GM21423 (cell line): ENCODE data around the gene MNDA.
"Not testable (repeated sequence)": the region's sequence is repeated elsewhere in the genome, so short reads cannot be mapped to it uniquely, and the experiment has no call there.

ENCODE experiments used
- ATAC-seq: cut with Tn5 transposase; IDR thresholded peaks from one replicate; pipeline ENCODE4 v1.9.1; 2021; ENCODE audit warnings: mild to moderate bottlenecking, moderate library complexity; ENCODE audit not compliant: unreplicated experiment

Gene MNDA

DNA sequence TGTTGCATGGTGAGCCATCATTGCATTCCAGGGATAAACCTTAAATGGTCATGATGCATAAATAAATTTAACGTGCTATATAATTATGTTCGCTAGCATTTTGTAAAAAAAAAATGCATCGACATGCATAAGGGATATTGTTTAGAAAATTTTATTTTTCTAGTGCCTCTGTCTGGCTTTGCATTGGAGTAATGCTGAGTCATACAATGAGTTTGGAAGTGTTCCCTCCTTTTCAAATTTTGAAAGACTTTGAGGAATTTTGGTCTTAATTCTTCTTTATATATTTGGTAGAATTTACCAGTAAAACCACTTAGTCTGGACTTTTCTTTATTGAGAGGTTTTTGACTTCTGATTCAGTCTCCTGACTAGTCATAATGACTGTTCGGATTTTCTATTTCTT, 4.9 kb downstream of the MNDA start:
- ATAC-seq, result no peak

- ATAC-seq, result no peak
Observed at GRCh38 chr1:158838660-158839059, 7.5 kb downstream of the MNDA start.

DNA sequence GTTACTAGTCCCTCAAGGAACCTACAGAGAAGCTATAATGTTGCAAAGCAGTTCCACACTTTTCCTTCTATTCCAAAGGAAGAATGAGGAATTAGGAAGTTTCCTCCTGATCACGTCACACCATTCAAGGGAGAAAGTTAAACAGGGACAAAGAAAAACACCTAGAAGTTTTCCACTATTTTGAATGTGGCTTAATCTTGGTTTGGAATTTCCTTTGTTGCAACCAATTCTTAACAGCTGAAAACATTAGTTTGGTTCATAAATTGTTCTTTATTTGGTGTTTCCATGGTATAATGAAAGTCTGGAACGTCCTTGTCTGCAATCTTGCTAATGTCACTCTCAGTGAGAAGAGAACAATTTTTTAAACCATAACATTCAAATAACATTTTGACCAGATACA, 8.4 kb downstream of the MNDA start:
- no peak for ATAC-seq

- no peak for ATAC-seq
Observed at GRCh38 chr1:158840236-158840635, 9.1 kb downstream of the MNDA start.

DNA sequence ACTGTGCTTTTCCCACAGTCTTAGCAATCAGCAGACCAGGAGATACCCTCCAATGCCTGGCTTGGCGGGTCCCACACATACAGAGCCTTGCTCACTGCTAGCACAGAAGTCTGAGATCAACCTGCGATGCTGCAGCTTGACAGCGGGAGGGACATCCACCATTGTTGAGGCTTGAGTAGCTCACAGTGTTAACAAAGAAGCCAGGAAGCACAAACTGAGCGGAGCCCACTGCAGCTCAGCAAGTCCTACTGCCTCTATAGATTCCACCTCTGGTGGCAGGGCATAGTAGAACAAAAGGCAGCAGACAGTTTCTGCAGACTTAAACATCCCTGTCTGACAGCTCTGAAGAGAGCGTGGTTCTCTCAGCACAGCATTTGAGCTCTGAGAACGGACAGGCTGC, 33.4 kb downstream of the MNDA start:
- ATAC-seq, result no peak

DNA sequence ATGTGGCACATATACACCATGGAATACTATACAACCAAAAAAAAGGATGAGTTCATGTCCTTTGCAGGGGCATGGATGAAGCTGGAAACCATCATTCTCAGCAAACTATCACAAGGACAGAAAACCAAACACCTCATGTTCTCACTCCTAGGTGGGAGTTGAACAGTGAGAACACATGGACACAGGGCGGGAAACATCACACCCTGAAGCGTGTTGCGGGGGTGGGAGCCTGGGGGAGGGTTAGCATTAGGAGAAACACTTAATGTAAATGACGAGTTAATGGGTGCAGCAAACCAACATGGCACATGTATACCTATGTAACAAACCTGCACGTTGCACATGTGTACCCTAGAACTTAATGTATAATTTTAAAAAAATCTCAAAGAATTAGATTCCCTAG, 39.3 kb downstream of the MNDA start:
- ATAC-seq, result not testable (repeated sequence)

- no peak for ATAC-seq
Observed at GRCh38 chr1:158873141-158873540, 42.0 kb downstream of the MNDA start.

- no peak for ATAC-seq
Observed at GRCh38 chr1:158893654-158894053, 62.5 kb downstream of the MNDA start.

DNA sequence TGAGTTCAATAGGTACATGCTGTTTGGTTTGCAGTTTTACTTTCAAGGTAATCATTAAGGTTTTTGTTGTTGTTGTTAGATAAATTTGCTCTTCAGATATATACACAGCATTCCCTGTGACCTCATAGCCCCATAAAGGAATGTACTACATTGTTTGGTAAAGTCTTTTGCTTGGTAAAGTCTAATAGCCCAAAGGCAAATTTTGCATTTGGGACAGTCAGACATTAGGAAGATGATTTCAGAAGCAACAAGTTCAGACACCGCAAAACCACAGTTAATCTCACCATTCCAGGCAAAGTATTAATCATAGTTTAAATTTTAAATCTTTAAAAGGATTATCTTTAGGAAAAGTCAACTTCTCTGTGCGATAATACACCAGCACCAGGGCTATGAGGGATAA, 67.6 kb downstream of the MNDA start:
- ATAC-seq, result no peak
